HL-60 (cell line): ENCODE data around the gene ASB15.

Experiments
- DNase-seq, 2 experiments: peaks; one replicate each; pipeline ENCODE4 v3.0.0-alpha.2; 2010 to 2020; ENCODE audit warnings: low read depth in 1 of 2, low spot score in 1 of 2
- H3K27ac ChIP-seq: fragments of 250-450 bp; sonication (Bioruptor Pico); replicated peaks from 2 replicates; pipeline ENCODE4 v1.5.1; 2020; ENCODE audit warnings: mild to moderate bottlenecking, moderate library complexity
- H3K27me3 ChIP-seq: fragments of 250-450 bp; sonication (Bioruptor Pico); 2 replicates; pipeline ENCODE4 v1.5.1; 2021; ENCODE audit warnings: mild to moderate bottlenecking, moderate library complexity; ENCODE audit not compliant: insufficient read depth, poor library complexity, severe bottlenecking
- H3K4me3 ChIP-seq: replicated peaks from 2 replicates; pipeline ENCODE4 v1.5.1; 2011; ENCODE audit warnings: mild to moderate bottlenecking, control low read depth, low read length; ENCODE audit not compliant: insufficient read depth
- CTCF ChIP-seq: IDR thresholded peaks from one replicate; pipeline ENCODE4 v1.5.1; 2011; ENCODE audit warnings: low read length, control low read depth, inconsistent platforms; ENCODE audit not compliant: insufficient read depth
- GABPA ChIP-seq: IDR thresholded peaks from 2 replicates; pipeline ENCODE4 v1.6.1; 2012; ENCODE audit warnings: low read depth
- POLR2AphosphoS5 ChIP-seq: IDR thresholded peaks from 2 replicates; pipeline ENCODE4 v1.6.1; 2012; ENCODE audit warnings: low read depth
- REST ChIP-seq: IDR thresholded peaks from 2 replicates; pipeline ENCODE4 v1.6.1; 2012; ENCODE audit warnings: low read depth; ENCODE audit not compliant: insufficient replicate concordance
- SPI1 ChIP-seq: IDR thresholded peaks from 2 replicates; pipeline ENCODE4 v1.6.1; 2012; ENCODE audit warnings: low read depth, mild to moderate bottlenecking, borderline replicate concordance

Gene ASB15

GRCh38 chr7:123571187-123571586, 30.4 kb upstream of the ASB15 start:
- H3K27ac ChIP-seq = no peak overlapping the region
- no peak overlapping the region for H3K4me3 ChIP-seq
- DNase-seq = no peak
- no peaks in the 10 kb centered on the region for H3K27me3 ChIP-seq
- TF ChIP-seq SPI1 (no peak), POLR2AphosphoS5 (no peak), REST (no peak), CTCF (no peak), GABPA (no peak)

- TF ChIP-seq GABPA (no peak), POLR2AphosphoS5 (no peak), SPI1 (no peak), REST (no peak), CTCF (no peak)
- no peaks in the 10 kb centered on the region for H3K27me3 ChIP-seq
- H3K4me3 ChIP-seq = no peak overlapping the region
- no peak overlapping the region for H3K27ac ChIP-seq
- DNase-seq = no peak
These were observed 29.9 kb upstream of the ASB15 start for GRCh38 chr7:123571684-123572083.

- Histone ChIP-seq H3K27me3 (no peaks in the 10 kb centered on the region), H3K4me3 (no peak overlapping the region), H3K27ac (no peak overlapping the region)
- no peak for TF ChIP-seq REST
- TF ChIP-seq SPI1 = no peak
- no peak for TF ChIP-seq GABPA
- no peak for TF ChIP-seq POLR2AphosphoS5
- no peak for TF ChIP-seq CTCF
- DNase-seq = no peak
These were observed 28.3 kb upstream of the ASB15 start for GRCh38 chr7:123573341-123573740.
